Smooth muscle cell (in vitro differentiated cells): ENCODE data around the gene PREX1. TPM values are rescaled to one million over a fixed set of nuclear protein-coding genes. Genes with fewer than 3 reads are reported as not detected.

ENCODE experiments used
- DNase-seq: peaks from one replicate; lab custom pipeline; 2025; ENCODE audit not compliant: unreplicated experiment; lab: John Stamatoyannopoulos, UW
- H2AFZ ChIP-seq: fragments of 200-600 bp; sonication (generic); 2 replicates; pipeline ENCODE4 v1.6.0; 2016; ENCODE audit warnings: antibody characterized with exemption, low read depth, mild to moderate bottlenecking
- H3F3A ChIP-seq: fragments of 200-600 bp; sonication (generic); 2 replicates; pipeline ENCODE4 v1.6.0; 2017; ENCODE audit warnings: antibody characterized with exemption, low read depth
- H3K27ac ChIP-seq: fragments of 200-600 bp; sonication (generic); 2 replicates; pipeline ENCODE4 v1.5.1; 2016; ENCODE audit warnings: low read depth, mild to moderate bottlenecking
- H3K27me3 ChIP-seq: fragments of 200-600 bp; sonication (generic); 2 replicates; pipeline ENCODE4 v1.6.1; 2016; ENCODE audit warnings: low read depth, mild to moderate bottlenecking
- H3K36me3 ChIP-seq: fragments of 200-600 bp; sonication (generic); 2 replicates; pipeline ENCODE4 v1.5.1; 2016; ENCODE audit warnings: low read depth
- H3K4me1 ChIP-seq: fragments of 200-600 bp; sonication (generic); 2 replicates; pipeline ENCODE4 v1.5.1; 2016; ENCODE audit warnings: low read depth
- H3K4me2 ChIP-seq: fragments of 200-600 bp; sonication (generic); 2 replicates; pipeline ENCODE4 v1.6.0; 2016; ENCODE audit warnings: mild to moderate bottlenecking
- H3K4me3 ChIP-seq: fragments of 200-600 bp; sonication (generic); 2 replicates; pipeline ENCODE4 v1.5.1; 2016; ENCODE audit warnings: mild to moderate bottlenecking
- H3K79me2 ChIP-seq: fragments of 200-600 bp; sonication (generic); 2 replicates; pipeline ENCODE4 v1.6.0; 2016; ENCODE audit warnings: low read depth, mild to moderate bottlenecking
- H3K9ac ChIP-seq: fragments of 200-600 bp; sonication (generic); 2 replicates; pipeline ENCODE4 v1.6.0; 2016; ENCODE audit warnings: low read depth
- H3K9me3 ChIP-seq: fragments of 200-600 bp; sonication (generic); replicated peaks from 2 replicates; pipeline ENCODE4 v1.5.1; 2016; ENCODE audit warnings: low read depth
- H4K20me1 ChIP-seq: fragments of 200-600 bp; sonication (generic); 2 replicates; pipeline ENCODE4 v1.6.0; 2016; ENCODE audit warnings: low read depth
- WGBS: methylation state at CpG from one replicate; pipeline ENCODE4 v1.1.7; 2016; ENCODE audit warnings: low lambda C conversion rate; 5-methylcytosine and 5-hydroxymethylcytosine counted together
- polyA plus RNA-seq: library from polyadenylated mRNA; unstranded; fragments of >200 nt; fragmentation: Nextera tagmentation; extraction: Ambion mirVana; gene quantifications from 2 replicates; pipeline ENCODE4 v1.2.1, GENCODE V29; 2016
- total RNA-seq: library from RNA; depleted of rRNA; stranded (reverse); fragments of >200 nt; gene quantifications from 2 replicates; pipeline ENCODE4 v1.2.3, GENCODE V29; 2014
- TF ChIP-seq, protein P1 (sequence below): fragments of 200-600 bp; sonication (generic); IDR thresholded peaks from 2 replicates; pipeline ENCODE4 v1.5.1; 2017; ENCODE audit warnings: borderline replicate concordance, mild to moderate bottlenecking, antibody characterized with exemption; ENCODE audit not compliant: insufficient read depth, poor library complexity, severe bottlenecking

Gene PREX1
- total and polyA plus RNA-seq, 2 experiments from 2014 or later: 0.04 to 0.30 TPM

GRCh38 chr20:48793776-48794175 lies 34.0 kb downstream of the PREX1 start:
- H3K27ac ChIP-seq: no peak overlapping the region
- WGBS: 83% methylated on average over 3 of the region's 3 CpGs
- no peaks in the 10 kb centered on the region for H3K79me2 ChIP-seq
- H3K36me3 ChIP-seq: no peaks in the 10 kb centered on the region
- H3F3A ChIP-seq: no peaks in the 10 kb centered on the region
- H2AFZ ChIP-seq: no peak overlapping the region
- H3K9ac ChIP-seq: no peak overlapping the region
- H3K27me3 ChIP-seq: no peaks in the 10 kb centered on the region
- peaks cover 18% of the 10 kb centered on the region for H3K4me1 ChIP-seq
- no peak for DNase-seq
- no peaks in the 10 kb centered on the region for H4K20me1 ChIP-seq
- TF ChIP-seq, protein P1, sequence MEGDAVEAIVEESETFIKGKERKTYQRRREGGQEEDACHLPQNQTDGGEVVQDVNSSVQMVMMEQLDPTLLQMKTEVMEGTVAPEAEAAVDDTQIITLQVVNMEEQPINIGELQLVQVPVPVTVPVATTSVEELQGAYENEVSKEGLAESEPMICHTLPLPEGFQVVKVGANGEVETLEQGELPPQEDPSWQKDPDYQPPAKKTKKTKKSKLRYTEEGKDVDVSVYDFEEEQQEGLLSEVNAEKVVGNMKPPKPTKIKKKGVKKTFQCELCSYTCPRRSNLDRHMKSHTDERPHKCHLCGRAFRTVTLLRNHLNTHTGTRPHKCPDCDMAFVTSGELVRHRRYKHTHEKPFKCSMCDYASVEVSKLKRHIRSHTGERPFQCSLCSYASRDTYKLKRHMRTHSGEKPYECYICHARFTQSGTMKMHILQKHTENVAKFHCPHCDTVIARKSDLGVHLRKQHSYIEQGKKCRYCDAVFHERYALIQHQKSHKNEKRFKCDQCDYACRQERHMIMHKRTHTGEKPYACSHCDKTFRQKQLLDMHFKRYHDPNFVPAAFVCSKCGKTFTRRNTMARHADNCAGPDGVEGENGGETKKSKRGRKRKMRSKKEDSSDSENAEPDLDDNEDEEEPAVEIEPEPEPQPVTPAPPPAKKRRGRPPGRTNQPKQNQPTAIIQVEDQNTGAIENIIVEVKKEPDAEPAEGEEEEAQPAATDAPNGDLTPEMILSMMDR: no peak
- no peak overlapping the region for H3K4me3 ChIP-seq
- H3K9me3 ChIP-seq: no peaks in the 10 kb centered on the region
- no peak overlapping the region for H3K4me2 ChIP-seq

DNA sequence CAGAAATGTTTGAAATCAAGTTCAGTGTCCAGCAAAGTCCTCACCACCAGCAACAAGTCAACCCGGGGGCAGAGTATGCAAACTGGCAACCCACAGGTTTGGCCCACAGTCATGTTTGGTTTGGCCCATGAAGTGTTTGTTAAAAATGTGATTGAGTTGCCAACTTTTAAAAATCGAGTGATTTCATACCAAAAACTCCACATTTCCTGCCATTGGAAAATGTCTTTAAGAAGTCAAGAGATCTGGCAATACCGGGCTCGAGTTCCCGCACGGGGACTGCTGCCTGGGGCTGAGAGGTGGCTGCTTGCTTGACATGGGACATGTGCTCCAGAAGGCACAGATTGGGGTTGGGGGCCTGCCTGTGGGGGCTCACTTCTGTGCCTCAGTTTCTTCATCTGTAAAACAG lies 36.1 kb downstream of the PREX1 start:
- Histone ChIP-seq H3K9ac (no peak overlapping the region), H3K4me3 (no peak overlapping the region), H3K4me1 (peaks cover 18% of the 10 kb centered on the region), H3K4me2 (no peak overlapping the region), H3F3A (no peaks in the 10 kb centered on the region), H3K27me3 (no peaks in the 10 kb centered on the region), H4K20me1 (no peaks in the 10 kb centered on the region), H2AFZ (no peak overlapping the region), H3K36me3 (no peaks in the 10 kb centered on the region), H3K27ac (no peak overlapping the region), H3K79me2 (no peaks in the 10 kb centered on the region), H3K9me3 (no peaks in the 10 kb centered on the region)
- WGBS: 93% methylated on average over 6 of the region's 6 CpGs
- TF ChIP-seq, protein P1: no peak
- no peak for DNase-seq

DNA sequence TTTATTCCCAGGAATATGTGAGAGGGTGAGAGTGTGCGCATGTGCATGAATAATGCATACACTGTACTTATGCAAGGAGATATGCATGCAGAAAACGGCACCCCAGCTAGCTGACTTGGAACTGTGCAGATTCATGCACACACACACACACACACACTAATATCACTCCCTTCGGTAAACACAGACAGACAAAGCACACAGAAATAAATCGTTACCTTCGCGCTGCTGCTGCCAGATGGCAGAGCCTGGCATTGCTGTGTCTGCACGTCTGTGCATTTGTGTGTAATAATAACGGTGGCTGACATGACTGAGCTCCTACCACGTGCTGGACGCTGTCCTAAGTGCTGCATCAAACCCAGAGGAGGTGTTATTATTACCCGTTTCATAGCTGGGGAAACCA lies 36.8 kb downstream of the PREX1 start:
- TF ChIP-seq, protein P1: no peak
- no peak for DNase-seq
- no peaks in the 10 kb centered on the region for H3F3A ChIP-seq
- no peak overlapping the region for H2AFZ ChIP-seq
- H3K27ac ChIP-seq: no peak overlapping the region
- H3K79me2 ChIP-seq: no peaks in the 10 kb centered on the region
- H3K4me1 ChIP-seq: peaks cover 18% of the 10 kb centered on the region
- H3K27me3 ChIP-seq: no peaks in the 10 kb centered on the region
- no peak overlapping the region for H3K4me3 ChIP-seq
- no peaks in the 10 kb centered on the region for H3K36me3 ChIP-seq
- H3K9ac ChIP-seq: no peak overlapping the region
- 83% methylated on average over 11 of the region's 11 CpGs for WGBS
- H4K20me1 ChIP-seq: no peaks in the 10 kb centered on the region
- H3K4me2 ChIP-seq: no peak overlapping the region
- H3K9me3 ChIP-seq: no peaks in the 10 kb centered on the region

DNA sequence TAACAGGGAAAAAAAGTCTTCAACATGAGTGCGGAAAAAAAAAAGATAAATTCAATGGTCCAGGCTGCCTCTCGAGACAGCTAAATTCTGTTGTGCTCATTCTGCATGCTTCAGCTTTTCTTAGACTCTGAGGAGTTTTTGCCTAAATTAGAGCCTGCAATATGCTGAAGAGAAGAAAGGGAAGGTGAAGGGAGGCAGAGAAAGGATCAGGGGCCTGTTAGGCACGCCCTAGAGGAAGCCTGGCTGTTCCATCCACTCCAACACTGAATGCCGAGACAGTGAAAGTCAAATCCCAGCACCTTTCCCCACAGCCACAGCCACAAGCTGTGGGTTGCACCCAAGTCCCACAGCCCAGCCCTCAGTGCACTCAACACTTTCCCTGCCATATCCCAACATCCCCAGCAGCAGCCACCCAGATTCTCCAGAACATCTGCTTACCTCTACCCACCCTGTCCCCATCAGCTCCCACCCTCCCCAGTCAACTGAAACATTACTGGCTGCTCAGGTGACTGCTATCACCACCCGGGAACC lies 37.3 kb downstream of the PREX1 start:
- Histone ChIP-seq H3K4me1 (peaks cover 18% of the 10 kb centered on the region), H3K4me2 (no peak overlapping the region)
- 90% methylated on average over 4 of the region's 5 CpGs for WGBS

More for the DNA sequence above, 37.3 kb downstream of the PREX1 start:
- no peak for DNase-seq
- TF ChIP-seq, protein P1: no peak
- Histone ChIP-seq H3K9me3 (no peaks in the 10 kb centered on the region), H3K27me3 (no peaks in the 10 kb centered on the region), H3K9ac (no peak overlapping the region), H3K27ac (no peak overlapping the region), H3K4me3 (no peak overlapping the region), H3K36me3 (no peaks in the 10 kb centered on the region), H3F3A (no peaks in the 10 kb centered on the region), H2AFZ (no peak overlapping the region), H3K79me2 (no peaks in the 10 kb centered on the region), H4K20me1 (no peaks in the 10 kb centered on the region)
